GM18517 (cell line): ENCODE measurements around the gene ST6GALNAC5.
"Not testable (repeated sequence)": the region's sequence is repeated elsewhere in the genome, so short reads cannot be mapped to it uniquely, and the experiment has no call there.

ENCODE experiments used
- ATAC-seq: cut with Tn5 transposase; IDR thresholded peaks from one replicate; pipeline ENCODE4 v1.9.1; 2021; ENCODE audit warnings: mild to moderate bottlenecking, moderate library complexity; ENCODE audit not compliant: unreplicated experiment

ST6GALNAC5 gene

DNA sequence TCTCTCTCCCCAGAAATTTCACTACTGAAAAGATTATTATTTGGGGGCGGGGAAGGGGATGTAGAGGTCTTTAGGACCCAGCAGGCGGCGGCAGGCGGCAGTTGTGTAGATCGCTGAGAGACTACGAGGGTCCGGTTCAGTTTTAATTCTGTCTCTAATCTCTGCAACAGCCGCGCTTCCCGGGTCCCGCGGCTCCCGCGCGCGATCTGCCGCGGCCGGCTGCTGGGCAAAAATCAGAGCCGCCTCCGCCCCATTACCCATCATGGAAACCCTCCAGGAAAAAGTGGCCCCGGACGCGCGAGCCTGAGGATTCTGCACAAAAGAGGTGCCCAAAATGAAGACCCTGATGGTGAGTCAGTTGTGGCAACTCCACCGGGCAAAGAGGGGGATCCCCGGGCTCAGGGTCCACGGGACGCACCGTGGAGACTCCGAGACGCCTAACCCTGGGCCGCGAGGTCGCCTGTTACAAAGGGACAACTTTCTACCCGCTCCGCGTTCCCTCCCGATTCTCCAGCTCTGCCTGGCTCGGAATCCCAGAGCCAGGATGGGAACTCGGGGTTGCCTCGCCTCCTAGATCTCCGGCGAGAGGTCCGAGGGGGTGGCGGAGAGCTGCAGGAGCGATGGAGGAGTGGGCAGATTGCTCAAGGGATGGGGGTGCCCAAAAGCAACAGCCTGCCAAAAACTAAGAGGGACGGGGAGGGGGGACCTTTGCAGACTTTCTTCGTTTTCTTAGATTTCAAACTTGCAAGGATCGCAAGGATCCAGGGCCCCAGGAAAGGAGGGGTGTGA, at the start of gene ST6GALNAC5:
TSS of gene ST6GALNAC5 (plus strand) at position 139 of the 789 bp plus-strand sequence.
- ATAC-seq: no peak

DNA sequence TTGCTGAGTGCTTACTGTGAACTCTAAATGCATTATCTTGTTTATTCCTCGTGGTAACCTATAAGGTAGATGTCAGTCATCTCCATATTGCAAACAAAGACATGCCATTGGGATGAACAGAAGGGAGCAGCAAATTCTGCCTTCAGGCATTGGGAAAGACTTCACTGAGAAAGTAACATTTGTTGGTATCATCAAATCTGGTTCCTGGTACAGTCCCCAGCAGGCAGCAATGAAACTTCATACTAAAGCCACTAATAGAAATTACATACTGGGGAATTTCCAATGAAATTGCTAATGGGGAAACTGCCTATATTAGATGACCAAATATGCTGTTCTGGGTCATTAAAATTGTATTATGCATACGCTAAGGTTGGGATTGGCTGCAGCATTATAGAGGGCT, 47.3 kb upstream of the ST6GALNAC5 start:
- ATAC-seq: no peak

GRCh38 chr1:76822961-76823360, 44.3 kb upstream of the ST6GALNAC5 start:
- ATAC-seq: not testable (repeated sequence)

DNA sequence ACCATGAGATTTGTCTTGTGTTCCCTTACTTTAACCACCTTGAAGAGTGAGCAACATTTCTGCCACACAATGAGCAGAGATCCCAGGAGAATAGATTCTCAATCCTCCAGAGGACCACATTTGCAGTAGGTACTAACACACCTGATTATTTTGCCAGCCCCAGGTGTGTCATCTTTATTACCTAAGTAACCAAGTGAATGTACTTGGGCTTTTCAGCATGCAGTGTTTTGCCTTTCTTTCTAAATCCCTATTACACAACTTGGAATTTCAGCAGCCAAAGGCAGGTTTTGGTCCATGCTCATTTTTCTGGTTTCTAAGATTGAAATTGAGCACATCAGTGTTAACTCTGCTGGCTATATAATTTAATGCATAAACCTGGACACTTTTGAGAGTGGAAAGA, 43.2 kb upstream of the ST6GALNAC5 start:
- ATAC-seq: no peak

- no peak for ATAC-seq
Measured at GRCh38 chr1:76826072-76826845, 41.0 kb upstream of the ST6GALNAC5 start.

DNA sequence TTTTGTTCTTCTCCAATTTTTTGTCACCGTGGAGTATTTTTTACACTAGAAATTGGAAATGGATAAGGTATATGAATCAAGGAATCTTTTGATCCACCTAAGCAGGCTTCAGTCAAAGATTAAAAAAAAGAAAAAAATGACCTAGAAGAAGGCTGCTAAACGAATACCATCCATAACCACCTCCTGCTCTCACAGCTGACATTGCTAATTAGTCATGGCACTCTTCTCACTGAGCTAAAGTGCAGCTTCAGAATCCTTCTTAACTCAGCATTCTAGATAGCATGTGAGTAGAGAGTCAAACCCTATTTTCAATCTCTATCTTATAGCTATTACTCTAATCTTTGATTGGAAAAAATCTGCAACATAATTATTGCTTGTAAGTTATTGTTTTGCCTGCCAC, 40.2 kb upstream of the ST6GALNAC5 start:
- ATAC-seq: no peak

GRCh38 chr1:76830373-76830772, 36.9 kb upstream of the ST6GALNAC5 start:
- no peak for ATAC-seq

DNA sequence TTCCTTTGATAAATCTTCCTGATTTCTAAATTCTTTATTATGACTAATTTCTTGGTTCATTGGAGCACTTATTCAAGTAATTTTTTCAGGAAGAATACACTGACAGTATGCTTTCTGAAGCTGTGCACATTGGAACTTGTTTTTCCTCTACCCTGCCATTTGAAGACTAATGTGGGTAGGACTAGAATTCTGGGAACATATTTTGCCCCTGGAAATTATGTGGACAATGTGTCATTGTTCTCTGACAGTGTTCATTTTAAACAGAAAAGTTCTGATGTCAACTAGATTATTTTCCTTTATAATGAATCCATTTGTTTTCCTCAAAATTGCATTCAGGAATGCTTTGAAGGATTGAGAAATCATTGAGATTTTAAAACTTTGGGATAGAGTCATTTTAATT, 34.8 kb upstream of the ST6GALNAC5 start:
- ATAC-seq: no peak

DNA sequence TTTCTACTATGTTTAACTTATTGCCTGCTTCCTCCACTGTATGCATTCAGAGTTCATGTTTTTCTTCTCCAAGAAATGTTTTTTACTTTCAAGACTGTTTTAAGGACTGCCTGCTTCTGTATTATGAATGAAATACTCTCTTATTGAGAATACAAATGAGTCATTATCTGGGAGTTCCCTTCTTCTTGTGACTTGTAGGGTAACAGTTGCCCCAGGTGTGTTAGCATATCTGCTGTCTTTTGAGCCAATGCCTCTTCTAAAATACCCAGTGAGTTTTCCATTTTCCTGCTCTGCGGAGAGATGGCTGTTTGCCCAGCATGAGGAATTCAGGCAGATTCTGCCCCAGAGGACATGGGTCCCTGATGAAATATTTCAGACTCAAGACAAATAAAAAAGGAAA, 34.1 kb upstream of the ST6GALNAC5 start:
- ATAC-seq: no peak

DNA sequence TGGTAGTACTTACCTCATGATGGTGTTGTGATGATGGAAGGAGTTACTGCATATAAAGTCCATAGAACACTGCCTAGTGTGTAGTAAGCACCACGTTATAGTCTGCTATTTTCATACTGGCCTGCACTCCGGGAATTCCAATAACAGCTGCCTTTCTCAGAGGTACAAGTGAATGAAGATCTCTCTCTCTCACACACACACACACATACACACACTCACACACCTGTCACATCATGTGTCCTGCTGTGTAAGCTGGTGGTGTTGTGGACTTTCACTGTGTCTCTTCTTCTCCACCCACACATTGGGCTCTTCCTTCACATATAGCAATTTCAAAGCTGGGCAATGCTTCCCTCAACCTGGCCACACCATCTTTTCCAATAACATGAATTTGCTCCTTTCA, 33.4 kb upstream of the ST6GALNAC5 start:
- no peak for ATAC-seq

- no peak for ATAC-seq
Measured at GRCh38 chr1:76835203-76835602, 32.1 kb upstream of the ST6GALNAC5 start.

DNA sequence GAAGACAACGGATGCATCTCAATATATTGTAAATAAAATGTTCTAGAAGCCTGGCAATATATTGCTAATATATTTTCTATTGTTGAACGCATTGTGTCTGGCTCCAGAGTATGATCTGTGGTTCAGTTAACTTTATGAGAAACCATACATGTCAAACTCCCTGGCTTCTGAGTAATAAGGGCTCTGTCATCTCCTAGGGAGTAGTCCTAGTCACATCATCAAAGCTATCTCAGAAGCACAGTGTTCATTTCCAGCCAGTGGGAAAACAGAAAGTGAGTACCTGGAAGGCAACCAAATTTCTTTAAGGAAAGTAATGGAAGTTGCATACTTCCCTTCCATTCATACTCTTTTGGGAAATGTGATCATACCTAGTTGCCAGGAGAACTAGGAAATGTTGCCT, 27.0 kb upstream of the ST6GALNAC5 start:
- no peak for ATAC-seq

DNA sequence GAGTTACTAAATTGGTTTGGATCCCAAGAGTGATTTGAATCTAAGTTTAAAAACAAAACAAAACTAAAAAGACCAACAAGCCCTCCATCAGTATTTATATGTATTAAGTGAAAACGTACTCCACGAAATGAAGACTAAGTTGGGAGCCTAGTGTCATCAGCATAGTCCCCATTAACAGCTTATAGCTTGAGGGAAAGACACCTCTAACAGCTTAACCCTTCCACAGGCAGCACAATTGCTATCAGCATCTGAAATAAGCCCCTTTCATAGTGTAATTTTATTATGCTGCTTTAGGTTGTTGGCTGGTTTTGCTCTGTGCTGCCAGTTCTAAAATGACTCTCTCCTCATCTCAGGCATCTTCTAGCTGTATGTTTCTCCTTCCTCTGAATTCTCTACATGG, 25.8 kb upstream of the ST6GALNAC5 start:
- ATAC-seq: no peak

GRCh38 chr1:76843821-76844464, 23.3 kb upstream of the ST6GALNAC5 start:
- no peak for ATAC-seq

- ATAC-seq: no peak
Measured at GRCh38 chr1:76854255-76854654, 13.0 kb upstream of the ST6GALNAC5 start.

- no peak for ATAC-seq
Measured at GRCh38 chr1:76856104-76856503, 11.2 kb upstream of the ST6GALNAC5 start.

DNA sequence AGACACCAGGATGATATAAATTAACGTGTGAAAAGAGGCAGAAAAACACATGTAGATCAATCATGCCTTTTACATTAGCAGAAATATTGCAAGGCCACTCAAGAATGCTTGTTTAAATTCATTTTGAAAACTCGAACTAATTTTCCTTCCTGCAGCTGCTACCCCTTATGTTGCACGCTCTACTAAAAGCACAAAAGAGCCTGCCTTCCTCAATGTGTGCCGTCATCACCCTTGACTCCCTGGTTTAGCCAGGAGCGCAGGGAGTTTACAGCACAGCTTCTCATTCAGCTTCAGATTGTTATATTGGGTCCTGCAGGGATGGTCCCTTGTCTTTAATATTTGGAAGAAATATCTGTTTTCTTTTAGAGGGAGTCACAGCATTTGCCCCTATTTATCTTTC, 10.1 kb upstream of the ST6GALNAC5 start:
- no peak for ATAC-seq

DNA sequence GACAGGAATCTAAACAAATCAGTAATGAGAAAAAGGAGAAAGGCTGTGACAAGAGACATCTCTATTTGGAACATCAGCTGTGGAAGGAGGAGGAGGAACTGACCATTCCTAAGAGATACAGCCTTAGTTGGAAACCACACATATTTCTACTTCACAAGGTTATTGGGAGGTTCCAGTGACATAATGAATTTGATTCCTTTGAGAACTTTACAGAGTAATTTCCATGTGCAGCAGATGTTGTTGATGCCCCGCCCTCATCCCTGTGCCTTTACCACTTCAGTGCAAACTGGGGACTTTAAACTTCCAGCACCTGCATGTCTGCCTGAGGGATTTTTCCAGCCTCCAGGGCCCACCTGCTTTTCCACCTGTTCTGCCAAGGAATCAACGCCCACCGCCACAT, 9.3 kb upstream of the ST6GALNAC5 start:
- ATAC-seq: no peak

GRCh38 chr1:76861149-76861548, 6.1 kb upstream of the ST6GALNAC5 start:
- ATAC-seq: no peak

- no peak for ATAC-seq
Measured at GRCh38 chr1:76862447-76862846, 4.8 kb upstream of the ST6GALNAC5 start.

DNA sequence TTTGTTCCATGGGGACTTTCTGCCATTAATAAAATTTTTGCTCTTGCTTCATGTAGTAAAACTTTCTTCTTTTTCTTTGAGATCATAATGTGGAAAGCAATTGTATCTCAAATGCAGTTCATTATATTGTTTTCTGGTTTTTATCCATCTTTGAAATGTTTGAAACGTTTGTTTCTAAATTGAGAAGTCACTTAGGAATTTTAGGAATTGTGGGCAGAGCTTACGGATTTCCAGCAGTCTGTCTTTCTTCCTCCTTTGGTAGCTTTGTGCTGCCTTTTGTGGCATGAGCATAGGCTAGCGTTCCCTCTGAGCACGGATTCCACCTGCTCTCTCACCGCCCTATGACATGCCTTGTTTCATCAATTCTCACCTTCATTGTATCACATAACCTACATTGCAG, 2.9 kb upstream of the ST6GALNAC5 start:
- no peak for ATAC-seq
